ENCODE data around the gene USP47.

Gene USP47

GRCh38 chr11:11988099-11988651, 146.4 kb downstream of the USP47 start:
- Histone ChIP-seq H3K79me2 (no peaks in the 10 kb centered on the region), H3K9ac (no peak overlapping the region), H3K4me1 (peaks cover 6% of the 10 kb centered on the region), H3K4me2 (ENCODE audit: low read length) (no peak overlapping the region), H3K4me3 (ENCODE audit: low read depth, low read length) (no peak overlapping the region), H3K9me3 (ENCODE audit: control insufficient read depth, low read length) (no peaks in the 10 kb centered on the region), H3K27me3 (ENCODE audit: control insufficient read depth, insufficient read depth, low read length) (no peaks in the 10 kb centered on the region), H3K36me3 (ENCODE audit: control insufficient read depth, insufficient read depth, low read length) (no peaks in the 10 kb centered on the region), H3K27ac (no peak overlapping the region), H2AFZ (no peak overlapping the region)
- no peak for TF ChIP-seq CTCF (IDR thresholded peaks at IDR 0.05)

GRCh38 chr11:11988681-11989261, 147.0 kb downstream of the USP47 start:
- Histone ChIP-seq H2AFZ (no peak overlapping the region), H3K27ac (no peak overlapping the region)

GRCh38 chr11:11989774-11990744, 148.3 kb downstream of the USP47 start:
- Histone ChIP-seq H3K27me3 (ENCODE audit: control insufficient read depth, insufficient read depth, low read length) (no peaks in the 10 kb centered on the region), H3K27ac (no peak overlapping the region), H2AFZ (no peak overlapping the region), H3K9me3 (ENCODE audit: control insufficient read depth, low read length) (no peaks in the 10 kb centered on the region), H3K9ac (no peak overlapping the region), H3K4me2 (ENCODE audit: low read length) (no peak overlapping the region), H3K4me3 (ENCODE audit: low read depth, low read length) (no peak overlapping the region), H3K36me3 (ENCODE audit: control insufficient read depth, insufficient read depth, low read length) (no peaks in the 10 kb centered on the region), H3K4me1 (peaks cover 6% of the 10 kb centered on the region), H3K79me2 (no peaks in the 10 kb centered on the region)
- no peak for TF ChIP-seq CTCF (IDR thresholded peaks at IDR 0.05)

More at GRCh38 chr11:11988681-11989261, 147.0 kb downstream of the USP47 start:
- no peak for TF ChIP-seq CTCF (IDR thresholded peaks at IDR 0.05)
- H3K4me1 ChIP-seq: peaks cover 6% of the 10 kb centered on the region
- no peaks in the 10 kb centered on the region for H3K27me3 ChIP-seq (ENCODE audit: control insufficient read depth, insufficient read depth, low read length)
- H3K4me2 ChIP-seq (ENCODE audit: low read length): no peak overlapping the region
- no peak overlapping the region for H3K9ac ChIP-seq
- H3K79me2 ChIP-seq: no peaks in the 10 kb centered on the region
- no peaks in the 10 kb centered on the region for H3K9me3 ChIP-seq (ENCODE audit: control insufficient read depth, low read length)
- no peaks in the 10 kb centered on the region for H3K36me3 ChIP-seq (ENCODE audit: control insufficient read depth, insufficient read depth, low read length)
- no peak overlapping the region for H3K4me3 ChIP-seq (ENCODE audit: low read depth, low read length)

GRCh38 chr11:11992257-11993212, 150.8 kb downstream of the USP47 start:
- Histone ChIP-seq H3K4me1 (peaks cover 6% of the 10 kb centered on the region), H3K4me3 (ENCODE audit: low read depth, low read length) (no peak overlapping the region), H3K4me2 (ENCODE audit: low read length) (no peak overlapping the region), H3K36me3 (ENCODE audit: control insufficient read depth, insufficient read depth, low read length) (no peaks in the 10 kb centered on the region), H2AFZ (no peak overlapping the region), H3K79me2 (no peaks in the 10 kb centered on the region), H3K27me3 (ENCODE audit: control insufficient read depth, insufficient read depth, low read length) (no peaks in the 10 kb centered on the region), H3K9me3 (ENCODE audit: control insufficient read depth, low read length) (no peaks in the 10 kb centered on the region), H3K27ac (no peak overlapping the region), H3K9ac (no peak overlapping the region)
- no peak for TF ChIP-seq CTCF (IDR thresholded peaks at IDR 0.05)

All from parathyroid adenoma (tissue), 2 donors.